ENCODE measurements around the gene FBXL7.

FBXL7 gene

DNA sequence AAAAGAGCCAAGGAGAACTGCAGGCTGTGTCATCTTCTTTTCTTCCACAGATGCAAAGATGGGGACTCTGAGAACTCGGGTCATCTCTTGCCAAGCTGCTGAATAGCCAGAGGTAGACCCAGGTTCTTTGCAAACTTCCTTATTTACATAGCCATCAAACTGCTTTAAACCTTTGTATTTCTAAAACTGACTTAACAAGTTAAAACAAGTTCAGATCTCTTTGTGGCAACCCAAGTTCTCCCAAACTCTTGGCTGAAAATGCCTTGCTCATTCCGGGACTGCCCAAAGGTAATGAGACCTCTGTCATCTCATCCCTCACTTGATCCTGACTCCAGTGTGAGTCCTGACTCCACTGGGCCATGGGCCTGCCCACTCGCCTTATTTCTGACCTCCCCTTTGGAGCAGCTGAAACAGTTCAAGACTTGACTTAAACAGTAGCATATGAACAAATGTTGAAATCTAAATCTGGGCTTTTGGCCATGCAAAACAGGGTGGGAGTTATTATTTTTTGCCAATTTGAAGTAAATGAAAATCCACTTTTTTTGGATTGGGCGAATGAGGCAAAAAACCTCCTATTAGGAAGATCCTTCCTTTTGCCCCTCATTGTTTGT is 50.6 kb downstream of the FBXL7 start:
- TF ChIP-seq, protein P1, sequence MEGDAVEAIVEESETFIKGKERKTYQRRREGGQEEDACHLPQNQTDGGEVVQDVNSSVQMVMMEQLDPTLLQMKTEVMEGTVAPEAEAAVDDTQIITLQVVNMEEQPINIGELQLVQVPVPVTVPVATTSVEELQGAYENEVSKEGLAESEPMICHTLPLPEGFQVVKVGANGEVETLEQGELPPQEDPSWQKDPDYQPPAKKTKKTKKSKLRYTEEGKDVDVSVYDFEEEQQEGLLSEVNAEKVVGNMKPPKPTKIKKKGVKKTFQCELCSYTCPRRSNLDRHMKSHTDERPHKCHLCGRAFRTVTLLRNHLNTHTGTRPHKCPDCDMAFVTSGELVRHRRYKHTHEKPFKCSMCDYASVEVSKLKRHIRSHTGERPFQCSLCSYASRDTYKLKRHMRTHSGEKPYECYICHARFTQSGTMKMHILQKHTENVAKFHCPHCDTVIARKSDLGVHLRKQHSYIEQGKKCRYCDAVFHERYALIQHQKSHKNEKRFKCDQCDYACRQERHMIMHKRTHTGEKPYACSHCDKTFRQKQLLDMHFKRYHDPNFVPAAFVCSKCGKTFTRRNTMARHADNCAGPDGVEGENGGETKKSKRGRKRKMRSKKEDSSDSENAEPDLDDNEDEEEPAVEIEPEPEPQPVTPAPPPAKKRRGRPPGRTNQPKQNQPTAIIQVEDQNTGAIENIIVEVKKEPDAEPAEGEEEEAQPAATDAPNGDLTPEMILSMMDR (IDR thresholded peaks at IDR 0.05; ENCODE audit: insufficient read depth, low read length, poor library complexity, severe bottlenecking) = no peak
- H3K36me3 ChIP-seq (ENCODE audit: control insufficient read depth, insufficient read depth, low read length) = no peaks in the 10 kb centered on the region
- no peaks in the 10 kb centered on the region for H3K27me3 ChIP-seq (replicated peaks; ENCODE audit: control insufficient read depth, insufficient read depth, low read length)
- H3K4me3 ChIP-seq (replicated peaks; ENCODE audit: low read depth, low read length) = no peak overlapping the region
- no peak for DNase-seq (ENCODE audit: extremely low read depth, insufficient read length)

DNA sequence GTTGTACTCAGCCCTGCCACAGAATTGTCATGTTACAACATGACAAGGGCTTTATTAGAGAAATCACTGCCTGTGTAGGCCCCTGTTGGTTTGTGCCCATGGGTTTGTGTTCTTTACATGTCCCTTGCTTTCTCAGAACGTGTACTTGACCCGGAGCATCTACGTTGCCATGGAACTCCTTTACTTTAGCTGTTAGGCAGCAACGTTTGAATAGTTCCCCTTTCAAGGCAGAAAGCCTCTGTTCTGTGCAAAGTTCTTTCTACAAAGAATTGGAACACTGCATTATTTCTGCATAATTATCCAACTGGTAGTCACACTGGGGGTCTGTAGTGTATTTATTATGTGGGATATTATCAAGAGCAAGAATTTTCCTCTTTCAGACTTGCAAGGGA is 51.1 kb downstream of the FBXL7 start:
- Histone ChIP-seq H3K36me3 (ENCODE audit: control insufficient read depth, insufficient read depth, low read length) (no peaks in the 10 kb centered on the region), H3K4me3 (replicated peaks; ENCODE audit: low read depth, low read length) (no peak overlapping the region), H3K27me3 (replicated peaks; ENCODE audit: control insufficient read depth, insufficient read depth, low read length) (no peaks in the 10 kb centered on the region)
- no peak for DNase-seq (ENCODE audit: extremely low read depth, insufficient read length)
- TF ChIP-seq, protein P1 (IDR thresholded peaks at IDR 0.05; ENCODE audit: insufficient read depth, low read length, poor library complexity, severe bottlenecking) = no peak

DNA sequence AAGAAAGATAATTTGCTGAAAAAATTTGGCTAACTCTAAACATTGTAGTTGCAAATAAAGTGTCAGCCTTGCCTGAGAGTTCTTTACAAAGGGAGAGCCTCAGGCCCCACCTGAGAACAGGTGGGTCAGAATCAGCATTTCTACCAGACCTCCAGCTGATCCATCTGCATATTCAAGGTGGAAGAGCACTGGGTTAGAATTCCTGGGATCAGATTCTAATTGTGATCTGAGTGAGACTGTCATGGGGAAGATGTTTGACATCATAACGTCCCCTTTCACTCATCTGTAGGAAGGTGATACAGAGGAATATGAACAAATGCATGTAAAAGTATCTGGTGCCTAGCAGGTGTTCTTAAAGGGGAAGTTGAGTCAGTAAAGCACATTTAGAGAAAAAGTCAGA is 54.6 kb downstream of the FBXL7 start:
- Histone ChIP-seq H3K36me3 (ENCODE audit: control insufficient read depth, insufficient read depth, low read length) (no peaks in the 10 kb centered on the region), H3K4me3 (replicated peaks; ENCODE audit: low read depth, low read length) (no peak overlapping the region), H3K27me3 (replicated peaks; ENCODE audit: control insufficient read depth, insufficient read depth, low read length) (no peaks in the 10 kb centered on the region)
- no peak for DNase-seq (ENCODE audit: extremely low read depth, insufficient read length)
- TF ChIP-seq, protein P1 (IDR thresholded peaks at IDR 0.05; ENCODE audit: insufficient read depth, low read length, poor library complexity, severe bottlenecking) = no peak

DNA sequence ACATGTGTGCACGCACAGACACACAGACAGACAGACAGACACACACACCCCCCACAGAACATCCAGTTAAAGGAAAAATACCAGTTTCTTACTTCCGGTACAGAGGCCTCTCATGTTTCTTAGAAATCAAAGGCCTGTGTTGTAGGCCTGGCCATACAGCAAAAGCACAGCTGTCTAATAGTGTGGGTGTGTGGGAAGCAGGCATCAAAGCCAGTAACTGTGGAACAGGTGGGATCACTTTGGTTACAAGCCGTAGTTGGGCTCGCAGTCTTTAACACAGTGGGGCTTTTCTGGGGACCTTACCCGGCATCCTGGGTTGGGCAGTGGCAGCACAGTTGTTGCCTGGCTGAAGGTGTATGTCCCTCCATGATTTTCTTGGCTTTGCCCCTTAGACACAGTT is 55.2 kb downstream of the FBXL7 start:
- TF ChIP-seq, protein P1 (IDR thresholded peaks at IDR 0.05; ENCODE audit: insufficient read depth, low read length, poor library complexity, severe bottlenecking) = no peak
- Histone ChIP-seq H3K36me3 (ENCODE audit: control insufficient read depth, insufficient read depth, low read length) (no peaks in the 10 kb centered on the region), H3K27me3 (replicated peaks; ENCODE audit: control insufficient read depth, insufficient read depth, low read length) (no peaks in the 10 kb centered on the region), H3K4me3 (replicated peaks; ENCODE audit: low read depth, low read length) (no peak overlapping the region)
- no peak for DNase-seq (ENCODE audit: extremely low read depth, insufficient read length)

DNA sequence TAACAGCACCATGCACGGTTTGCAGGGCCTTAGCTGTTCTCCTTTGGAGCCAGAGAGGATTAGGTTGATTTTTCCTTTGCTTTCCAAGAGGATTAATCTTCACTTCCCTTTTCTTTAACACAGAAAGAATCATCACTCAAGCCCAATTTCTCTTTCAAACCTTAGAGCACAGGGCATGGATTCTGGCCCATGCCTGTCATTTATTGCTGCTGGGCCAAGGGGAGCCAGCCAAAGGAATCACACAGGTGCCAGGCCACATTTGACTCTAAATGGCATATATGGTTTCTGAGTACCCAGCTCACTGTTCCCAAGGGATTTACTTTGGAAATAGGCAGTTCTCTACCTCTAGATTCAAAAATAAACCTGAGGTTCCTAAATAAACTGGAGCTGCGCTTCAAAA is 58.3 kb downstream of the FBXL7 start:
- H3K27me3 ChIP-seq (replicated peaks; ENCODE audit: control insufficient read depth, insufficient read depth, low read length) = no peaks in the 10 kb centered on the region
- no peak overlapping the region for H3K4me3 ChIP-seq (replicated peaks; ENCODE audit: low read depth, low read length)
- DNase-seq (ENCODE audit: extremely low read depth, insufficient read length) = no peak
- TF ChIP-seq, protein P1 (IDR thresholded peaks at IDR 0.05; ENCODE audit: insufficient read depth, low read length, poor library complexity, severe bottlenecking) = no peak
- no peaks in the 10 kb centered on the region for H3K36me3 ChIP-seq (ENCODE audit: control insufficient read depth, insufficient read depth, low read length)

DNA sequence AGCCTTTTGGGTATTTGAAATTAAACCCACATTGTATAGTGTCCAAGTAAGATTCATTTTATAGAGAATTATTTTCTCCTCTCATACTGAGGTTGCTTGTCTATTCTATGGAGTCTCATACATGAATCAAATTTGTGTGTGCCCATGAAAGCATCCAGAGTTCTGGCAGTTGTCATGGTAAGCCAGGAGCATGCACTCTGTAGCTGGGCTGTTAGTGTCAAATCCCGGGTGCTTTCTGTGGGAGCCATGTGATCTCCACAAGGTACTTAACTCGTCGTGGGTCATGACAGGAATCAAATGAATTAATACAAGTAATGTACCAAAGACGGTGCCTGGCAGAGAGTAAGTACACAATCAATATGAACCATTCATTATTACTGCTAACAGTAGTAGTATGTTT is 58.7 kb downstream of the FBXL7 start:
- H3K27me3 ChIP-seq (replicated peaks; ENCODE audit: control insufficient read depth, insufficient read depth, low read length) = no peaks in the 10 kb centered on the region
- DNase-seq (ENCODE audit: extremely low read depth, insufficient read length) = no peak
- TF ChIP-seq, protein P1 (IDR thresholded peaks at IDR 0.05; ENCODE audit: insufficient read depth, low read length, poor library complexity, severe bottlenecking) = no peak
- no peaks in the 10 kb centered on the region for H3K36me3 ChIP-seq (ENCODE audit: control insufficient read depth, insufficient read depth, low read length)
- no peak overlapping the region for H3K4me3 ChIP-seq (replicated peaks; ENCODE audit: low read depth, low read length)
